HG03565 (cell line): ENCODE results near the gene KTI12.
"Not testable (repeated sequence)": the region's sequence is repeated elsewhere in the genome, so short reads cannot be mapped to it uniquely, and the experiment has no call there.

Source experiments
- ATAC-seq: cut with Tn5 transposase; IDR thresholded peaks from one replicate; pipeline ENCODE4 v1.9.1; 2021; ENCODE audit warnings: mild to moderate bottlenecking, moderate library complexity; ENCODE audit not compliant: unreplicated experiment

The KTI12 gene, protein sequence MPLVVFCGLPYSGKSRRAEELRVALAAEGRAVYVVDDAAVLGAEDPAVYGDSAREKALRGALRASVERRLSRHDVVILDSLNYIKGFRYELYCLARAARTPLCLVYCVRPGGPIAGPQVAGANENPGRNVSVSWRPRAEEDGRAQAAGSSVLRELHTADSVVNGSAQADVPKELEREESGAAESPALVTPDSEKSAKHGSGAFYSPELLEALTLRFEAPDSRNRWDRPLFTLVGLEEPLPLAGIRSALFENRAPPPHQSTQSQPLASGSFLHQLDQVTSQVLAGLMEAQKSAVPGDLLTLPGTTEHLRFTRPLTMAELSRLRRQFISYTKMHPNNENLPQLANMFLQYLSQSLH

DNA sequence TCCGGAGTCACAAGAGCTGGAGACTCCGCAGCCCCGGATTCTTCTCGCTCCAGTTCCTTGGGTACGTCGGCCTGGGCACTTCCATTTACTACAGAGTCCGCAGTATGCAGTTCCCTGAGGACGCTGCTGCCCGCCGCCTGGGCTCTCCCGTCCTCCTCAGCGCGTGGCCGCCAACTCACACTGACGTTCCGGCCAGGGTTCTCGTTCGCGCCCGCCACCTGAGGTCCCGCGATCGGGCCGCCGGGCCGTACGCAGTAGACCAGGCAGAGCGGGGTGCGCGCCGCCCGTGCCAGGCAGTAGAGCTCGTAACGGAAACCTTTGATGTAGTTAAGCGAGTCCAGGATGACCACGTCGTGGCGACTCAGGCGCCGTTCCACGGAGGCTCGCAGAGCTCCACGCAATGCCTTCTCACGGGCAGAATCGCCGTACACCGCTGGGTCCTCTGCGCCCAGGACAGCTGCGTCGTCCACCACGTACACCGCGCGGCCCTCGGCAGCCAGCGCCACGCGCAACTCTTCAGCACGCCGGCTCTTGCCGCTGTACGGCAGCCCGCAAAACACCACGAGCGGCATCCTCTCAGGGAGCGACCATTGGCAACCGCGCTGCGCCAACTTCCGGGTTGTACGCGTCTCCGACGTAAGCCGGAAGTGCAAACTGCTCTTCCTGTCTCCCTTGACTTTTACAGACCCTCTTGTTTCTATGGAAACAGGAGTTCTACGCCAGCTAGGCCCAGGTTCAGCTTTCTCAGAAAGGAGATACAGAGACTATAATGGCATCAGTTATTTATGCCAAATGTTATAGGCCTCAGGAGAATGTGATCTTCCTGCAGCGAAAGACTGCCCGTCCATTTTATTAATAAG is at the start of gene KTI12:
Gene KTI12 (minus strand): TSS at position 621 of the 860 bp plus-strand sequence. CDS start 49 bp downstream, at position 572.
- peak; percentile 82 for ATAC-seq

DNA sequence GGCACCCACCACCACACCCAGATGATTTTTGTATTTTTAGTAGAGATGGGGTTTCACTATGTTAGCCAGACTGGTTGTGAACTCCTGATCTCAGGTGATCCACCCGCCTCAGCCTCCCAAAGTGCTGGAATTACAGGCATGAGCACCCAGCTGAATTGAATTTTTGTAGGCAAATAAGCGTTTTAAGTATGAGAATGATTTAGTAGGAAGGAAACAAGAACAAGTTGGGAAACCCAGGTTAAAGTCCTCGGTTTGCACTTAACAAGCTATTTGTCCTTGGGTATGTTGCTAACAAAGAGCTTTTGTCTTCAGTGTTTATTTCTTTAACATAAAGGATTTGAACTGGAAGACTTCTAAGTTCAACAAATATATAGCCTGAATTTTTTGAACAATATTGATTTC is 46.4 kb upstream of the KTI12 start:
- no peak for ATAC-seq

DNA sequence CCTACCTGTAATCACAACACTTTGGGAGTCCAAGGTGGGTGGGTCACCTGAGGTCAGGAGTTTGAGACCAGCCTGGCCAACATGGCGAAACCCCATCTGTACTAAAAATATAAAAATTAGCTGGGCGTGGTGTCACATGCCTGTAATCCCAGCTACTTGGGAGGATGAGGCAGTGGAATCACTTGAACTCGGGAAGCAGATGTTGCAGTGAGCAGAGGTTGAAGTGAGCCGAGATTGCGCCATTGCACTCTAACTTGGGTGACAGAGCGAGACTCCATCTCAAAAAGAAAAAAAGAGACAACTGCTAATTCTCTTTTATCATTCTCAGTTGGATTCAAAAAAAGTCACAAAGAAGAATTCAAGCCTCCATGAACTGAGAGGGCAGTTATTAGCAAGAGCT is 43.7 kb upstream of the KTI12 start:
- not testable (repeated sequence) for ATAC-seq

DNA sequence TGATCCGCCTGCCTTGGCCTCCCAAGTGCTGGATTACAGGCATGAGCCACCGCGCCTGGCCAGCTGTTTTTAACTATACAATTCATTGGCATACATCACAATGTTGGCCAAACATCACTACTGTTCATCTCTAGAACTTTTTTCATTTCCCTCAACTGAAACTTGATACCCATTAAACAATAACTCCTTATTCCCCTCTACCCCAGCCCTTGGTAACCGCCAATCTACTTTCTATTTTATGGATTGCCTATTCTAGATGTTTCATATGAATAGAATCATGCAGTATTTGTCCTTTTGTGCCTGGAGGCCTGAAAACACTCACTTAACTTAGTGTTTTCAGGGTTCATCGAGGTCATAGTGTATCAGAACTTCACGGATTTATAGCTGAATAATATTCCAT is 38.7 kb upstream of the KTI12 start:
- no peak for ATAC-seq

DNA sequence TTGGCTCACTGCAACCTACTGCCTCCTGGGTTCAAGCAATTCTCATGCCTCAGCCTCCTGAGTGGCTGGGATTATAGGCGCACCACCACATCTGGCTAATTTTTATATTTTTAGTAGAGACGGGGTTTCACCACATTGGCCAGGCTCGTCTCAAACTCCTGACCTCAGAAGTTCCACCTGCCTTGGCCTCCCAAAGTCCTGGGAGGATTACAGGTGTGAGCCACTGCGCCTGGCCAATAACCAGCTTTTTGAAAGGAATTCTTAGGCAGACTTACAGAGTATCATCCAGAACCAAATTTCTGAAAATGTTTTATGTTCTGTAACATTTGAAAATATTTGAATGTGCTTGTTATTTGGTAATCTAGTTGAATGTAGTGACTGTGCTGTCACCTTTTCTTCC is 37.1 kb upstream of the KTI12 start:
- no peak for ATAC-seq

DNA sequence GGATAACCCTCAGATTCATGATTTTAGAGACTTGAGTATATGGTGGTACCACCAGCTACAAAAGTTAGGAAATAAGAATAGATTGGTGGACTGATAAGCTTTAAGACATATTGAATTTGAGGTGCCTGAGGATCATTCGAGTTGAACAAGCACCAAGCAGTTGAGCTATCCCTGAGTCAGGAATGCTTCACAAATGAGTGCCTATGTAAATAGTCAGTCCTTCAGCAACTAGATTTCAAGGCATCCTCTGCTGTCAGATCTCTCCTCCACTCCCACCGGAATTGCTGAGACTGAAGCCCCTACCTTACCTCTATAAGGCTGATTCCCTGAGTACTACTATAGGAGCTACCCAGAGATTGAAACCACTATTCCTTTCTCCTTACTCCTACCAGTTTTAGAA is 29.6 kb upstream of the KTI12 start:
- ATAC-seq = no peak

DNA sequence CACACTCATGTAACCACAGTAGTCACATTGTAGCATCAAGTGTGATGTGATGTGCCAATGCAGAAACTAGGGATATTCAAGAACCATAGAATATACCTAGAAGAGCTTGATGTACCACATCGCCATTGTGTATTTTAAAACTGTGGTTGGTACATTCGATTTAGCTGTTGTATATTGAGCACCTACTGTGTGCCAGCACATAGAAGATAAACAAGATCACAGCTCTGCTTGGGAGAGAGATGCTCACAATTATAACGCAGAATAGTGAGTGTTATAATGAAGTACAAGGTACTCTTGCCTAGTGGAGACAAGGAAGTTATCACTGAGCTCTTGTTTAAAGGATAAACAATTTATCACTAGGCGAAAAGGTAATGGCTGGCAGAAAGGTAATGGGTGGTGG is 27.2 kb upstream of the KTI12 start:
- ATAC-seq = no peak

DNA sequence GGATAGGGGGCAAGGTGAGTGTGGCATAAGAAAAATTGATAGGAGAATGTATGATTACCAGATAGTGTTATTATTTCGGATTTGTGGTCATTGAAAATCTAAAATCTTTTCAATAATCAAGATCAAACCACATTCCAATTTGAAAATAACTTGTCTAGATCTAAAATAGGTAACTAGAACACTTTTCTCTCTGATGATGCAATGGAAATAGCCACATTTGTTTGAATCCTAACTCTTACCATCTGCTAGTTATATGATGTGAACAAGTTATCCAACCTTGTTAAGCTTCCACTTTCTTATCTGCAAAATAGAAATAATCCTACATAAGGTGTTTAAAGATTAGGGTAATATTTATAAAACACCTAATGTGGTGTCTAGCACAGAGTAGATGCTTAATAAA is 26.3 kb upstream of the KTI12 start:
- no peak for ATAC-seq

DNA sequence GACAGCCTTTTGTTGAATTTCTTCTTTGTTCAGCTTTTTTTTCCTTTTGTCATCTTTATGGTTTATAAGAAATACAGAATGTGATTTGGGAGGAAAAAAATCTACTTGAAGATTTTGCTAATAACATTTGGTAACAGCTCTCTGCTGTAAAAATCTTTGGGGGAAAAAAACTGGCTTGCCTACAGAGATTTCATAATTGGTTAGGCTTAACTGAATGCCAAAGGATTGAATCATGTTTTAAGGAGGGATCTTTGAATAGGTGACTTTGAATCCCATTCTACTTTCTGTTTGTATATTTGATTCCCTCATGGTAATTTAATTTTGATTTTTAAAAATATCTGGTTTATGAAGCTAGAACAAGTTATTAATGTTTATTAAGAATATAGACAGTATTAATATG is 25.7 kb upstream of the KTI12 start:
- ATAC-seq = no peak

DNA sequence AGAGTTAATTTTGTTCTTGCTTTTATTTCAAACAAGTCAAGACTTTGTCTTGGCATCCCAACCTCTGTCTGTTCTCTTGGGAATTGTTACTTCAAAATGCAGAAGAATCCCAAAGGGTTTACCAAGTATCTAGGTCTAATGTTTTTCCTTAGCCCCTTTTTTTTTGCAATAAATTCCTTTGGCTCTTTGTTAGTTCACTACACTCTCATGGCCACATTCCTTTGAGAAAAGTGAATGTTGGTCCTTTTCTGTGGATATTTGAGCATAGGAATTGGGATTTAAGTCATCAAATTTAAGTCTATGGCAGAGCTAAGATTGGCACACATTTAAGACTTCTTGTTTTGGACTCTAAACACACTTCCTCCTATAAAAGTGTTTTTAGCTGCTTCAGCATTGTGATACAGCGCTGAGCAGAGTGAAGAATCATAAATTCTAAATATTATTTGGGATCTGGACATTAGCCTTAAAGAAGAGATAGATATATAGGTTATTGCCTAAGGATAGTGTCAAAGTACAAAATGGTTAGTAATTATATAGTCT is 24.3 kb upstream of the KTI12 start:
- no peak for ATAC-seq

DNA sequence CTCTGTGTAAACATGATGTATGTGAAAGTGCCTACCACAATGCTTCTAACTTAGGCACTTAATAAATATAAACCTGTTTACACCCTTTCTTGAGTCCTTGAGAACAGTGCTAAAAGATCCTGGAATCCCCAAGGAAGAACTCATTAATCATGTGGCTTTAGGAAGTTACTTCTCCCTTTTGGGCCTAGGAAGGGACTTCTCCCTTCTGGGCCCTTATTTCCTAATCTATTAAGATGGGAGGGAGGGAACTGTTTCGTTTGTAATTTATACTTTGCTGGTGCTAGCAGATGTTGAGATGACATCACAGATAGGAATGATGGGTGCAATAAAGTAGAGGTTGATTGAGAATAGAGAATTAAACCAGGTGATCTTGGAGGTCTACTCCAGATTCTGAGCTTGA is 23.6 kb upstream of the KTI12 start:
- no peak for ATAC-seq

DNA sequence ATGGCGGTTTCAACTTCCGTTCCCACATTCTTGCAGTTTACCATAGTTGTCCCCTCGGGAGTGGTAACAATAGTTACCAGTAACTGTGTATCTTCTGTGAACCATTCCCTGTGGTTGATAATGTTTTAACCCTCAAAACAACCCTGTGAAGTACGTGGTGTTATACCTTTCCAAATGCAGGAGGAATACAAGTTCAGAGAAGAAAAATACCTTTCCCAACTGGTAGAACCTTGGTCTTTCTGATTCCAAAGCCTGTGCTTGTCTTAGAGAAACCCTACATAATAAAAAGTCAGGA is 23.3 kb upstream of the KTI12 start:
- peak; percentile 23 for ATAC-seq

DNA sequence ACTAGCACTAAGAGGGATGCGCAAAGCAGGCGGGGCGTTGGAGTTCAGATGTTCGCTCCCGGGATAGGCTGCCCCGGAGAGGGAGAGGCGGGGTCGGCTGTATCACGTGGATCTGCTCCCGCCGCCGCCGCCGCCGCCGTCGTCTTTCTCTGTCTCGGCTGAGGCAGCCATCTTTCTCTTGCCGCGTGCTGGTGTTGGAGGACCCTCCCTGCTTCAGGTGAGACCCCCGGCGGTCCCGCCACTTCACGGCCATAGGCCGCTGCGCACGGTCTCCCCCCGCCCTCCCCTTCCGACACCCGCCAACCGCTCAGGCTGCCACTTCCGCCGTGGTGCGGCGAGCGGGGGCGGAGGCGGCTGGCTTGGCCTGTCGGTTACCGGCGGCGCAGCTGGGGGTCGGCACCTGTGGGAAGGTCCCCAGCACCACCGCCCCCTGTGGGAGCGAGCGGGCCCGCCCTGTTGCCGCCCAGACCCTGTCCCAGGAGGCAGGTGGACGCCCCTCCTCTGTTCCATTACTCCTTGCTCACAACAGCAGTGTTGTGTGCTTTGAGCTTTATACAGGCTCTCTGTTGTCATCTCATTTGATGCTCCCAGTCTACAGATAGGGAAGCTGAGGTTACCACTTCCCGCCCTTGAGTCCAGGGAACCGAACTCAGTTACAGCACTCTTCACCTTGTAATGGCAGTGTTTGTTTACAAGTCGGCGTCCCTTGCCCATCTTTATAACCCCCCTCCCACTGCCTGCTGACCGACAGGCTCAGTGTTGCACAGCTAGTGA is 22.7 kb upstream of the KTI12 start, which contains the start of gene BTF3L4:
Gene BTF3L4 (plus strand): TSS at position 133 of the 774 bp plus-strand sequence. CDS start 3,553 bp downstream, outside the sequence.
- ATAC-seq = peak; percentile 75

DNA sequence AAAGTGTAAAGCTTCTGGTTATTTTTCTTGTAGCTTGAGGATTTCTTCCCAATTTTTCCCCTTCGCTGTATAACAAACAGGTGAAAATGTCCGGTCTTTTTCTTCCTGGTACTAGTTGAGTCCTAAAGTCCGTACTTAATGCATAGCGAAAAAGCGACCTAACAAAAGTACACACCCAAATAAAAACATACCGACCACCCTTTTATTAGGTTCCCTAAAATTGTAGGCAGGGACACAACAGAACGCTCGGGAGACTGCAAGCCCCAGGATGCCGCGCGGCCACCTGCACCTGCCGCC is 22.2 kb upstream of the KTI12 start:
- no peak for ATAC-seq

DNA sequence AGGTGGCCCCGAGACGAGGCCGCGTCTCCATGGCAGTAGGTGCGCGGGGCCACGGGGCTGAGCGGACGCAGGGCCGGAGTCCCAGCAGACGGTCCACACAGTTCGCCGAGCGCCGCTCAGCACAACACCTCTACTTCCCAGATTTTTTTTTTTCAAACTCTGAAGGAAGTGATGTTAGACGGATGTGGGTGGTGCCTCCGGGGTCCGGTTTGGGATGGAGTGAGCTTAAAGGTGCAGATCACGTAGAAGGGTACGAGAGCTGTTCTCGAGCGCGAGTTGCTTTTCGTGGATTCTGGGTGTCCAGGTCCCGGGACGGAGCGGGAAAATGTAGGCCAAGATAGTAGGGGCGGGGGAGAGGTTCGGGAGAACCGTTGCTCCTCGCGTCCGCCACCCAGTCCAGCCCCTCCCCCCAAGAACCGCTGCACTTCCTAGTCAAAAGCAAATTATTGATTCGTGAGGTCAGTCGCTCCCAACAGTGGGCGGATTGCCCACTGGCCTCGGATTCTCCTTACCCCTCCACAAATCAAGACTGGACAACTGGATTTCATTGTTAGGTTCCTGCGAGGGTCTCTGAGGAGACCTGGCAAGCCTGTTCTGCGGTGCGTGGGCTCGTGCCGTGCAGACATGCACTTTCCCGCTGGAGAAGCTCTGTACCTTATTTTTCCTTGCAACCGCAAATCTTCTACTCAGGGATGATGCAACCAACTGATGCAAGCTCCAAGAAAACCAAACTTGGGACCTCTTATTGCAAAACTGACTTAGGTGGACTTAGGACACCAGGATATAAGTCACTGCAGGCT is 21.7 kb upstream of the KTI12 start, which contains the start of gene TXNDC12:
Gene TXNDC12 (minus strand): TSS at position 126 of the 800 bp plus-strand sequence. CDS start 95 bp downstream, at position 31.
- peak; percentile 30 for ATAC-seq

DNA sequence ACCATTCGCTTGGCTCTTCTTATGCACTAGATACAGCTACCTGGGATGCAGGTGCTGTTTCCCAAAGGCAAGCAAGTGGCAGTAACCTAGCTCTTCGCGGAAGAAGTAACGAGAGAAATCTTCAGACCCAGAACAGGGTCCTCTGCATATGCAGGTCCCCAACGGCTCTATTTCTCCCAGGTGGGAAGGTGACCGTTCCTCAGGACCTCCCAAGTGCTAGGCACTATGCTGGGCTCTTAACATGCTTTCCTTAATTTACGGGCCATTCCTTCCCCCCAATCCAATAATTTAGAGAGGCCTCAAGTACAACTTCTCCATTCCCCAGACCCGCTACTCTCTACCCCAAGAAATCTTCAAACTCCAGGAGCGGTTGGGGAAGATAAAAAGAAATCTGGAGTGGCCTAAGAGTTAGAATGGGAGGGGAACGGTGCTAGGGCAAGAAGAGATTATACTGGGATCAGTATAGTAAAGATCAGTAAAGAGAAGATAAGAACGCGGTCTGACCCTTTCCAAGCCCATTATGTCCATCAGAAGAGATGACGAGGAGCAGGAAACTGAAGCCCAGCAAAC is 21.0 kb upstream of the KTI12 start:
- no peak for ATAC-seq

DNA sequence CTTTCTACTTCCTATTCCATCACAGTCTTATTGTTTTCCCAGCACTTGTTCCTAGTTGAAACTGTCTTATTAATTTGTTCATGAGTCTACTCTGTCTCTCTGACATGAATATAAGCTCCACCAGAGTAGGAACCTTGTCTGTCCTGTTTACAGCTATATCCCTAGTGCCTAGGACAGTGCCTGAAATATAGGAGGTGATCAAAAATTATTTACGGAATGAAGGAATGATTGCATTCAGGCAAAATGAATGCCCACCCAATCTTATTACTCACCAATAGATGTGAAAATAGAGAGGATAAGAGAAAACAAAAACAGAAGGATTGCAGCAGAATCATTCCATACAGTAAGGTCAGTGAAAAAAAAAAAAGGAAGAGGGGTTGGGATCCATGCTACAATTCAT is 20.3 kb upstream of the KTI12 start:
- no peak for ATAC-seq

DNA sequence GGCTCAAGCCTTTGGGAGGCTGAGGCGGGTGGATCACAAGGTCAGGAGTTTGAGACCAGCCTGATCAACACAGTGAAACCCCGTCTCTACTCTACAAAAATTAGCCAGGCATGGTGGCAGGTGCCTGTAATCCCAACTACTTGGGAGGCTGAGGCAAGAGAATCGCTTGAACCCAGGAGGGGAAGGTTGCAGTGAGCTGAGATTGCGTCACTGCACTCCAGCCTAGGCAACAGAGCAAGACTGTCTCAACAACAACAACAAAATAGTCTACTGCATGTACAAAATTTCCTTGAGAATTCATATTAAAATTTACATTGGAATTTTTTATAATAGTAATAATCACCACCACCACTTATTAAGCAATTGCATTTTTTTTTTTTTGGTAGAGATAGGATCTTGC is 15.7 kb upstream of the KTI12 start:
- not testable (repeated sequence) for ATAC-seq

DNA sequence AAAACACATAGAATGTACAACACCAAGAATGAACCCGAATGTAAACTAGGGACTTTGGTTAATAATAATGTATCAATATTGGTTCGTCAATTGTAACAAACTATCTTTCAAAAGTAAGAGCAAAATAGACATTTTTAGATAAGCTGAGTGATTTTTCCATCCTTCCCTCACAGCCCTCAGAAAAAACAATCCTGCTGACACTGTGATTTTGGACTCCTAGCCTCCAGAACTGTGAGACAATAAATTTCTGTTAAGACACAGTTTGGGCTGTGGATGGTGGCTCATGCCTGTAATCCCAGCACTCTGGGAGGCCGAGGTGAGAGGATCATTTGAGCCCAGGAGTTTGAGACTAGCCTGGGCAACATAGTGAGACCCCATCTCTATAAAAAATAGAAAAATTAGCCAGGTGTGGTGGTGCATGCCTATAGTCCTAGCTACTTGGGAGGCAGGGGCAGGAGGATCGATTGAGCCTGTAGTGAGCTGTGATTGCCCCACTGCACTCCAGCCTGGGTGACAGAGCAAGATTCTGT is 12.1 kb upstream of the KTI12 start:
- not testable (repeated sequence) for ATAC-seq

DNA sequence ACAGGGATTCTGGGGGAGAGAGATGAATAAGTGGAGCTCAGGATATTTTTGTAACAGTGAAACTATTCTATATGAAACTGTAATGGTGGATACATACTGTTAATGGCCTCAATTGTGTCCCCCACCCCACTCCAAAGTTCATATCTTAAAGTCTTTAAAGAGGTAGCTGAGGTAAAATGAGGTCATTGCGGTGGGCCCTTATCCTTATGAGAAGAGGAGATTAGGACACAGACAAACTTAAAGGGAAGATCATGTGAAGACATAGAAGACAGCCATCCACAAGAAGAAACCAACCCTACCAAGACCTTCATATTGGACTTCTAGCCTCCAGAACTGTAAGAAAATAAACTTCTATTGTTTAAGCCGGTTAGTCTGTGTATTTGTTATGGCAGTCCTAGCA is 11.6 kb upstream of the KTI12 start:
- ATAC-seq = no peak
